Measurements from ENCODE around the gene SOD3.

DNA sequence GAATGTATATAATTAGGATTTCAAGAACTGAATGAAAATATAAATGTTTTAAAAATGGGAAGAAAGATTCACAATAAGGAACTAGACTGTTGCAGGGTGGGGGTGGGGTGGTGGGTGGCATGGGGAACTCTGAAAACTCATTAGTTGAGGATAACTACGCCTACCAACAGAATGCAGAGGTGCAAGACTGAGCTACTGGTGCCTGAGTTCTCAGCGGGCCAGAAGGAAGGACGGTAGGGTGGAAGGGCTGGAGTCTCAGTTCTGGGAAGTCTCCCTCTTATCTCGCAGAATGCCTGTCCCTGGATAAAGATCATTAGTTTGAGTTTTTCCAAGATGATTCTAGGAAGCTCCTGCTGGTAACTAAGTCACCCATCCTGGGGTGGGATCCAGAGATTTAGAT lies 1.3 kb upstream of the SOD3 start:
- TF ChIP-seq CTCF (conservative IDR thresholded peaks at IDR 0.05) (no peak), ZFX (IDR thresholded peaks at IDR 0.05) (no peak)
